Stomach (tissue), 4 donors: Measurements from ENCODE around the gene ANAPC13.

Experiments
- POLR2A ChIP-seq, 4 donors: fragments of 450-650 bp; IDR thresholded peaks; one replicate each; pipeline ENCODE4 v1.6.1; 2016; ENCODE audit warnings: antibody characterized with exemption in 4 of 4, control low read depth in 2 of 4, mild to moderate bottlenecking in 1 of 4, moderate library complexity in 1 of 4
- POLR2AphosphoS5 ChIP-seq, 3 donors: sonication (generic); formaldehyde crosslinking; IDR thresholded peaks; one replicate each; pipeline ENCODE4 v1.6.1; 2016; ENCODE audit warnings: antibody characterized with exemption in 3 of 3
- TF ChIP-seq, protein P1 (sequence below), 7 experiments: fragments of 450-650 bp in 4 of 7; fragments of 200-600 bp in 3 of 7; sonication (generic) in 3 of 7; IDR thresholded peaks; one replicate each; pipeline ENCODE4 v1.5.1; 2016 to 2019; ENCODE audit warnings: antibody characterized with exemption in 7 of 7, control low read depth in 2 of 7, mild to moderate bottlenecking in 1 of 7

DNA sequence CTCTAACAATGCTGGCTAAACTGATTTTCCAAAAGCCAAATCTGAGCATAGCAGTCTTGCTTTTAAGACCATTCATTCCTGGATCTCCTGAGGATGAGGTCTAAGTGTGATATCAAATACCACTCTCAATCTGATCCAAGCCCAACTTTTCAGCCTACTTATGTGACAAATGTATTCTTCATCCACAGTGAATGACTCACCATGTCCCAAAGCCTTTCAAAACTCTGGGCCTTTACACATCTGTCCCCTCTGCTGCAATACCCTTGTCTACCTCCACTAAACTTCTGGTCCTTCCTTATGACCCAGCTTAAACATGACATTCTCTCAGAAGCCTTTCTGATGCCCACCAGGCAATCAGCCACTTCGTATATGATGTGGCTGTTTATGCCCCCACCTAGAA, 4.6 kb downstream of the ANAPC13 start:
- TF ChIP-seq, protein P1, sequence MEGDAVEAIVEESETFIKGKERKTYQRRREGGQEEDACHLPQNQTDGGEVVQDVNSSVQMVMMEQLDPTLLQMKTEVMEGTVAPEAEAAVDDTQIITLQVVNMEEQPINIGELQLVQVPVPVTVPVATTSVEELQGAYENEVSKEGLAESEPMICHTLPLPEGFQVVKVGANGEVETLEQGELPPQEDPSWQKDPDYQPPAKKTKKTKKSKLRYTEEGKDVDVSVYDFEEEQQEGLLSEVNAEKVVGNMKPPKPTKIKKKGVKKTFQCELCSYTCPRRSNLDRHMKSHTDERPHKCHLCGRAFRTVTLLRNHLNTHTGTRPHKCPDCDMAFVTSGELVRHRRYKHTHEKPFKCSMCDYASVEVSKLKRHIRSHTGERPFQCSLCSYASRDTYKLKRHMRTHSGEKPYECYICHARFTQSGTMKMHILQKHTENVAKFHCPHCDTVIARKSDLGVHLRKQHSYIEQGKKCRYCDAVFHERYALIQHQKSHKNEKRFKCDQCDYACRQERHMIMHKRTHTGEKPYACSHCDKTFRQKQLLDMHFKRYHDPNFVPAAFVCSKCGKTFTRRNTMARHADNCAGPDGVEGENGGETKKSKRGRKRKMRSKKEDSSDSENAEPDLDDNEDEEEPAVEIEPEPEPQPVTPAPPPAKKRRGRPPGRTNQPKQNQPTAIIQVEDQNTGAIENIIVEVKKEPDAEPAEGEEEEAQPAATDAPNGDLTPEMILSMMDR (IDR thresholded peaks at IDR 0.05) = no peak
- TF ChIP-seq POLR2A (IDR thresholded peaks at IDR 0.05) (no peak), POLR2AphosphoS5 (IDR thresholded peaks at IDR 0.05) (no peak)
